CD4-positive, CD25-positive, alpha-beta regulatory T cell (primary cell): ENCODE data around the gene WWOX. TPM values are rescaled to one million over a fixed set of nuclear protein-coding genes. Genes with fewer than 3 reads are reported as not detected.

Experiments used
- ATAC-seq, 2 donors: fragments of 150-1000 bp; cut with Tn5 transposase; one replicate each; pipeline ENCODE4 v1.10.0; 2021; ENCODE audit warnings: low read depth in 2 of 2, moderate number of reproducible peaks in 2 of 2, moderate library complexity in 1 of 2
- DNase-seq, 3 donors: peaks; one replicate each; pipeline versions ENCODE4 v3.0.0 to v3.0.0-alpha.2; 2012 to 2022; ENCODE audit warnings: mixed read lengths in 1 of 3
- H3K27ac ChIP-seq: one replicate; pipeline ENCODE4 v1.7.0; 2013; ENCODE audit warnings: mild to moderate bottlenecking, low read length; ENCODE audit not compliant: insufficient read depth, poor library complexity, severe bottlenecking
- H3K27me3 ChIP-seq: one replicate; pipeline ENCODE4 v1.7.0; 2013; ENCODE audit warnings: low read length; ENCODE audit not compliant: control insufficient read depth, insufficient read depth
- H3K36me3 ChIP-seq: one replicate; pipeline ENCODE4 v1.7.0; 2013; ENCODE audit warnings: mild to moderate bottlenecking, low read length, moderate library complexity; ENCODE audit not compliant: control insufficient read depth, insufficient read depth
- H3K4me1 ChIP-seq: 2 replicates; pipeline ENCODE4 v1.7.0; 2013; ENCODE audit warnings: mild to moderate bottlenecking, low read length; ENCODE audit not compliant: insufficient read depth, control insufficient read depth, poor library complexity, severe bottlenecking
- H3K4me3 ChIP-seq: one replicate; pipeline ENCODE4 v1.7.0; 2013; ENCODE audit warnings: low read depth, mild to moderate bottlenecking, low read length, moderate library complexity
- H3K9me3 ChIP-seq, 2 experiments: 1 replicate in 1 of 2; 2 replicates in 1 of 2; pipeline ENCODE4 v1.7.0; 2013; ENCODE audit warnings: low read length in 2 of 2, mild to moderate bottlenecking in 1 of 2, moderate library complexity in 1 of 2; ENCODE audit not compliant: control insufficient read depth in 2 of 2
- H3K27ac Mint-ChIP-seq, 3 donors: one replicate each; pipeline ENCODE4 v1.8.0; 2020 to 2022; ENCODE audit warnings: mild to moderate bottlenecking in 3 of 3, mixed read lengths in 3 of 3, moderate library complexity in 2 of 3
- H3K27me3 Mint-ChIP-seq: one replicate; pipeline ENCODE4 v1.8.0; 2022; ENCODE audit warnings: mild to moderate bottlenecking, mixed read lengths
- H3K36me3 Mint-ChIP-seq: one replicate; pipeline ENCODE4 v1.8.0; 2020; ENCODE audit warnings: mixed read lengths
- H3K4me1 Mint-ChIP-seq, 4 donors: one replicate each; pipeline ENCODE4 v1.8.0; 2020 to 2022; ENCODE audit warnings: mixed read lengths in 4 of 4, mild to moderate bottlenecking in 1 of 4
- H3K4me3 Mint-ChIP-seq, 4 donors: one replicate each; pipeline ENCODE4 v1.8.0; 2020 to 2022; ENCODE audit warnings: mild to moderate bottlenecking in 4 of 4, mixed read lengths in 4 of 4, moderate library complexity in 3 of 4
- H3K9me3 Mint-ChIP-seq, 7 donors: one replicate each; pipeline ENCODE4 v1.8.0; 2020 to 2022; ENCODE audit warnings: mixed read lengths in 7 of 7, mild to moderate bottlenecking in 3 of 7, moderate library complexity in 2 of 7
- polyA plus RNA-seq, 4 donors: library from polyadenylated mRNA; unstranded; fragments of 300-500 nt; fragmentation: Illumina TruSeq; gene quantifications; one replicate each; pipeline ENCODE4 v1.2.3, GENCODE V29; 2021
- total RNA-seq: library from RNA; stranded (reverse); gene quantifications from one replicate; pipeline ENCODE4 v1.2.3, GENCODE V29; 2022

Gene WWOX
- total and polyA plus RNA-seq, 5 donors from 2014 or later: 10.3 to 18.6 (median 12.8) TPM

DNA sequence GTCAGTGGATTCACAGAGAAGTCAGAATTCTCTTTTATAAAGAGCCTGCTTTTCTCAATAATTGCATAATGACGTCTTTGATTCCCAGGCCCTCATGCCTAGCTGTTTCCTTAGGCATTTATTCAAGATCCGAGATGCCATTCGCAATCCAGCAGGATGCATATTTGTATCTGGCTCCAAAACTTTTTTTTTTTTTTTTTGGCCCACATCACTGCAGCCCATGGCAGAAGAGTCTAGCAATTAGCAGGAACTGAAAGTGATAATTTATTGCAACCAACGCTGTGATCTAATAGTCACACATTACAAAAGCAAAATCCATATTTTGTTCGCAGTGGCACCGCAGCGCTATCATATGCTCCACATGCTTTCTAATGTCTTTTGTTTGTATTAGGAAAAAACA lies 997.7 kb downstream of the WWOX start:
- no peaks in the 10 kb centered on the region for H3K27me3 ChIP-seq
- Mint-ChIP-seq H3K27me3 (peaks cover 18% of the 10 kb centered on the region), H3K27ac (no peak overlapping the region), H3K4me3 (no peak overlapping the region), H3K9me3 (no peaks in the 10 kb centered on the region), H3K4me1 (peaks cover 11 to 20% (median 15%) of the 10 kb centered on the region in 4 donors), H3K36me3 (peaks cover 4% of the 10 kb centered on the region)
- H3K36me3 ChIP-seq: no peaks in the 10 kb centered on the region
- ATAC-seq (no peak), DNase-seq (no peak)
- peaks cover 9% of the 10 kb centered on the region for H3K4me1 ChIP-seq
- no peak overlapping the region for H3K4me3 ChIP-seq
- no peak overlapping the region for H3K27ac ChIP-seq
- H3K9me3 ChIP-seq: no peaks in the 10 kb centered on the region

DNA sequence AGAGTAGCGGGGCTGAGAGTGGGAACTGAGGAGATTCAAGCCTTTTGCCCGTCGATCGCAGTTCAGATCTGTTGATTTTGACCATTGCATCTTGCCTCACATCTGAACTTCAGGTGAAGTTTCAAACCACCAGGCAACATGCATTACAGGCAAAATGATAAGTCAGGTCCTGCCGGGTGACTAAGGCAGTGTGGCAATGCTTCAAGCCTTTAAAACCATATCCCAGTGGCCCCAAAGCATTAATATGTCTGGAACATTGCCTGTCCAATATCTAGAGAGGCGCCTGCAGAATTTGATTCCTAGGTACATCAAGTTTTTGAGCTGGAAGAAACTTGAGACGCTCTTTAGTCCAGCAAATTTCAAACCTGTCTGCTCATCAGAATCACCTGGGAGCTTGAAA lies 998.3 kb downstream of the WWOX start:
- no peaks in the 10 kb centered on the region for H3K9me3 ChIP-seq
- no peaks in the 10 kb centered on the region for H3K9me3 Mint-ChIP-seq
- H3K36me3 Mint-ChIP-seq: peaks cover 4% of the 10 kb centered on the region
- H3K4me3 ChIP-seq: no peak overlapping the region
- H3K27ac ChIP-seq: no peak overlapping the region
- H3K4me3 Mint-ChIP-seq: no peak overlapping the region
- H3K27me3 ChIP-seq: no peaks in the 10 kb centered on the region
- peaks cover 20% of the 10 kb centered on the region for H3K27me3 Mint-ChIP-seq
- ATAC-seq (no peak), DNase-seq (no peak)
- H3K36me3 ChIP-seq: no peaks in the 10 kb centered on the region
- peaks cover 11 to 18% (median 14%) of the 10 kb centered on the region in 4 donors for H3K4me1 Mint-ChIP-seq
- no peak overlapping the region for H3K27ac Mint-ChIP-seq
- H3K4me1 ChIP-seq: peaks cover 9% of the 10 kb centered on the region

DNA sequence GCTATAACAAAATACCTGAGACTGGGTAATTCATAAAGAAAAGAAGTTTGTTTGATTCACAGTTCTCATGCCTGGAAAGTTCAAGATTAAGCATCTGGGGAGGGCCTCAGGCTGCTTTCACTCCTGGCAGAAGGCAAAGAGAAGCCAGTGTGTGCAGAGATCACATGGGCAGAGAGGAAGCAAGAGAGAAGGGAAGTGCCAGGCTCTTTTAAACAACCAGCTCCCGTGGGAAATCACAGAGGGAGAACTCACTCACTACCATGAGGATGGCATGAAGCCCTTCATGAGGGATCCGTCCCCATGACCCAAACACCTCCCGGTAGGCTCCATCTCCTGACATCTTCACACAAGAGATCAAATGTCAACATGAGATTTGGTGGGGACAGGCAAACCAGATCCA lies 999.5 kb downstream of the WWOX start:
- H3K4me3 Mint-ChIP-seq: no peak overlapping the region
- no peaks in the 10 kb centered on the region for H3K9me3 ChIP-seq
- H3K27ac Mint-ChIP-seq: no peak overlapping the region
- DNase-seq (no peak), ATAC-seq (no peak)
- peaks cover 0 to 5% (median 0%) of the 10 kb centered on the region in 7 donors for H3K9me3 Mint-ChIP-seq
- H3K27me3 Mint-ChIP-seq: peaks cover 20% of the 10 kb centered on the region
- no peaks in the 10 kb centered on the region for H3K4me1 ChIP-seq
- no peak overlapping the region for H3K27ac ChIP-seq
- H3K4me1 Mint-ChIP-seq: peaks cover under 1 to 12% (median 5%) of the 10 kb centered on the region in 4 donors
- no peaks in the 10 kb centered on the region for H3K27me3 ChIP-seq
- H3K36me3 Mint-ChIP-seq: peaks cover 4% of the 10 kb centered on the region
- H3K4me3 ChIP-seq: no peak overlapping the region
- H3K36me3 ChIP-seq: no peaks in the 10 kb centered on the region

DNA sequence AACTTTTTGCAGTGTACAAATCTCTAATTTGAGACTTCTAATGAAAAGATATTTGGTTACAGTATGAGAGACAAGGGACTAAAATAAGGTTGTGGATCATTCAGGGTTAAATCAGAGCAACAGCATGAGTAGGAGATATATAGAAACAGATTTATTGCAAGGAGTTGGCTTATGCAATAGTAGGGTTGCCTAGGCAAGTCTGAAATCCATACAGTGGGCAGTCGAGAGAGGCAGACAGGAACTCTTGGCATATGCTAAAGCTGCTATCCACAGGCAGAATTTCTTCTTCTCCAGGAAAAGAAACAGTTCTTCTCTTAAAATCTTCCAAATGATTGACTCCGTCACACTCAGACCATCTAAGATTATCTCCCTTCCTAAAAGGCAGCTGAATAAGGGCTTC lies 1000.3 kb downstream of the WWOX start:
- H3K27ac Mint-ChIP-seq: no peak overlapping the region

DNA sequence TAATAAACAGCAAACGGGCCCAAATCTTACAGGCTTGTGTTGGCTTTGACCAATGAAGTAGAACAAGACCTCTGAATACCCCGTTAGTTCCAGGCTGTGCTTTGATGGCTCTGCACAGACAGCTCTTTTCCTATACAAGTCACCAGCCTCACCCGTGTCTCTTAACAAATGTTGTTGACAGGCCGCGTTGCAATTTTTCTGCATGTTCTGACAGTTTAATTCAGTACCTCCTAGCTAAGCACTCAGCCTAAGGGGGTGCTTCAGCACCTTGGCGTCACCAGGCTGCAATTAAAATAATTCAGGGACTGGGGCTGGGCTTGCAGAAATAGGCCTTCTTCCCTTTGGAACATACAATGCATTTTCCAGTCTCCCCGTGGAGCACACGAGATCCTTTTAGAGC lies 1001.0 kb downstream of the WWOX start:
- DNase-seq: no peak
- no peak overlapping the region for H3K4me3 Mint-ChIP-seq

More for the DNA sequence above, 1000.3 kb downstream of the WWOX start:
- Histone ChIP-seq H3K4me3 (no peak overlapping the region), H3K9me3 (no peaks in the 10 kb centered on the region), H3K27me3 (no peaks in the 10 kb centered on the region), H3K4me1 (no peaks in the 10 kb centered on the region), H3K27ac (no peak overlapping the region), H3K36me3 (no peaks in the 10 kb centered on the region)
- Mint-ChIP-seq H3K9me3 (peaks cover 0 to 5% (median 0%) of the 10 kb centered on the region in 7 donors), H3K27me3 (peaks cover 20% of the 10 kb centered on the region), H3K4me3 (no peak overlapping the region), H3K36me3 (peaks cover 4% of the 10 kb centered on the region), H3K4me1 (peaks cover 0 to 12% (median 4%) of the 10 kb centered on the region in 4 donors)
- ATAC-seq (no peak), DNase-seq (no peak)

DNA sequence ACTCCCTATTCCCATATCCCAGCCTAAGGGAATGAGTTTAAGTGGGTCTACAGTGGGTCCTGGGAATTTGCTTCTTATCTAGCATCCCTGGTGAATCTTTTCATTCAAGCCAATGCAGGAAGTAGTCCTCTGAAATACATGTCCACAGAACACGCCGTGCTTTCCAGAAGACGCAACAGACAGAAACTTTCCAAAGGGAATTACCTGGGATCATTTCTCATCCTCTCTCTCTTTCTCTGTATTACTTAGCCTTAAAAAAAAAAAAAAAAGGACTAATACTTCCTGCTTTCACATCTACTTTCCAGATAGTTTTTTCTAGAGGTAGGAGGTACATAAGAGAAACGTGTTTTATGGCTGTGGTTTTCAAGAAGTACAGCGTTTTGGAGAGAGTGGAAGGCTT lies 1002.0 kb downstream of the WWOX start:
- Mint-ChIP-seq H3K27ac (no peak overlapping the region), H3K9me3 (peaks cover 0 to 5% (median 0%) of the 10 kb centered on the region in 7 donors)

More for the DNA sequence above, 1001.0 kb downstream of the WWOX start:
- no peak overlapping the region for H3K27ac ChIP-seq
- peaks cover 0 to 12% (median 4%) of the 10 kb centered on the region in 4 donors for H3K4me1 Mint-ChIP-seq
- no peaks in the 10 kb centered on the region for H3K27me3 ChIP-seq
- no peak for ATAC-seq
- H3K4me3 ChIP-seq: no peak overlapping the region
- H3K27ac Mint-ChIP-seq: no peak overlapping the region
- H3K9me3 Mint-ChIP-seq: peaks cover 0 to 5% (median 0%) of the 10 kb centered on the region in 7 donors
- no peaks in the 10 kb centered on the region for H3K36me3 ChIP-seq
- H3K27me3 Mint-ChIP-seq: peaks cover 18% of the 10 kb centered on the region
- no peaks in the 10 kb centered on the region for H3K4me1 ChIP-seq
- no peaks in the 10 kb centered on the region for H3K9me3 ChIP-seq
- peaks cover 4% of the 10 kb centered on the region for H3K36me3 Mint-ChIP-seq

DNA sequence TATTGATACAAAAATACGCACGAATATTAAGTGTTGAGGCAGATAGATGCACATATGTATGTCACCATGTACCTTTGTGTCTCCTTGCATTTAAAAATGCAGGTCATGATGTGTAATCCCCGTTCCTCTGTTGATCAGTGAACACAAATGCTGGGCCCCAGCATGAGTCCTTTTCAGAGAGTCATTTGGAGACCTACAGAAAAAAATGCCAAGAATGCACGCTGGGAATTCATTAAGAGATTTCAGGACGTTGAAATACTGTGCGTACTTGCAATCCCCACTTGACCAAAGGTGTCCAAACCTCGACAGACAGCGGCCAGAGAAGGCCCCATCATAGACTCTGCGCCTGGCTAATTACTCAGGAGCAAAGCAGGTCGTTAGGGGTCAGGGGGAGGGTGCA lies 1005.1 kb downstream of the WWOX start:
- Histone ChIP-seq H3K36me3 (no peaks in the 10 kb centered on the region), H3K4me3 (no peak overlapping the region), H3K27me3 (no peaks in the 10 kb centered on the region), H3K9me3 (no peaks in the 10 kb centered on the region), H3K4me1 (no peaks in the 10 kb centered on the region), H3K27ac (no peak overlapping the region)
- peaks cover 0 to 3% (median 0%) of the 10 kb centered on the region in 4 donors for H3K4me1 Mint-ChIP-seq
- H3K4me3 Mint-ChIP-seq: no peak overlapping the region
- no peaks in the 10 kb centered on the region for H3K36me3 Mint-ChIP-seq
- peaks cover 9% of the 10 kb centered on the region for H3K27me3 Mint-ChIP-seq
- DNase-seq: no peak
- no peak overlapping the region for H3K27ac Mint-ChIP-seq
- peaks cover 0 to 5% (median 0%) of the 10 kb centered on the region in 7 donors for H3K9me3 Mint-ChIP-seq
- no peak for ATAC-seq

More for the DNA sequence above, 1002.0 kb downstream of the WWOX start:
- Histone ChIP-seq H3K27ac (no peak overlapping the region), H3K36me3 (no peaks in the 10 kb centered on the region), H3K4me3 (no peak overlapping the region), H3K4me1 (no peaks in the 10 kb centered on the region), H3K27me3 (no peaks in the 10 kb centered on the region), H3K9me3 (no peaks in the 10 kb centered on the region)
- H3K4me3 Mint-ChIP-seq: no peak overlapping the region
- peaks cover 0 to 10% (median 2%) of the 10 kb centered on the region in 4 donors for H3K4me1 Mint-ChIP-seq
- no peak for ATAC-seq
- H3K36me3 Mint-ChIP-seq: peaks cover 2% of the 10 kb centered on the region
- peaks cover 13% of the 10 kb centered on the region for H3K27me3 Mint-ChIP-seq
- DNase-seq: no peak

DNA sequence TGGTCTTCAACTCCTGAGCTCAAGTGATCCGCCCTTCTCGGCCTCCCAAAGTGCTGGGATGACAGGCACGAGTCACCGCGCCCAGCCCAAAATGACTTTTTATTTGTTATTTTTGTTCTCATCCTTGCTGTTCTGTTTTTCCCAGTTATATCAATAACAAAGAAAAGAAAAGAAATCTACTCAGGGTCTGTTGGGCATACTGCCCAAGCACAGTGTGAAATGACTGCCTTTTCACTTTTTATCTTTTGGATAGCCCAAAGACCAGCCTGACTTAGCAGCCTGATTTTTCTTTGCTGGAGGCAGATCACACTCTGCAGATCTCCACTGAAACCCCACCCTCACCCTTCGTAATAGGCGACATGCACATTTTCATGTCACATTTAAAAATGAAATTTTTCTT lies 1007.8 kb downstream of the WWOX start:
- H3K27ac Mint-ChIP-seq: no peak overlapping the region
- H3K27me3 ChIP-seq: no peaks in the 10 kb centered on the region
- peaks cover 0 to 5% (median 0%) of the 10 kb centered on the region in 7 donors for H3K9me3 Mint-ChIP-seq
- ATAC-seq: no peak
- no peak for DNase-seq
- H3K9me3 ChIP-seq: no peaks in the 10 kb centered on the region
- H3K4me1 ChIP-seq: no peaks in the 10 kb centered on the region
- H3K4me1 Mint-ChIP-seq: no peaks in the 10 kb centered on the region
- H3K36me3 Mint-ChIP-seq: peaks cover 3% of the 10 kb centered on the region
- H3K27me3 Mint-ChIP-seq: peaks cover 6% of the 10 kb centered on the region
- no peak overlapping the region for H3K27ac ChIP-seq
- H3K36me3 ChIP-seq: no peaks in the 10 kb centered on the region
- no peak overlapping the region for H3K4me3 Mint-ChIP-seq
- H3K4me3 ChIP-seq: no peak overlapping the region
